Activated CD8-positive, alpha-beta T cell treated with anti-CD3 and anti-CD28 coated beads for 36 hours (primary cell): Measurements from ENCODE around the gene SMURF1. TPM values are rescaled to one million over a fixed set of nuclear protein-coding genes. Genes with fewer than 3 reads are reported as not detected.

Experiments
- ATAC-seq: fragments of 200-7000 bp; cut with Tn5 transposase; one replicate; pipeline ENCODE4 v1.10.0; 2021; ENCODE audit warnings: mild to moderate bottlenecking, moderate library complexity
- CTCF ChIA-PET: fragments of 350-600 bp; sonication (Branson Sonifier 250); formaldehyde crosslinking; loops from one replicate; lab custom pipeline; 2021; ENCODE audit warnings: antibody characterized with exemption; lab: Charles Lee
- POLR2A ChIA-PET: fragments of 350-600 bp; sonication (Branson Sonifier 250); formaldehyde crosslinking; loops from one replicate; lab custom pipeline; 2021; ENCODE audit warnings: antibody characterized with exemption; lab: Charles Lee
- DNase-seq: peaks from one replicate; pipeline ENCODE4 v3.0.0-alpha.2; 2020
- H3K27ac Mint-ChIP-seq: one replicate; pipeline ENCODE4 v1.8.0; 2021; ENCODE audit warnings: mild to moderate bottlenecking, mixed read lengths
- H3K27me3 Mint-ChIP-seq: one replicate; pipeline ENCODE4 v1.8.0; 2021; ENCODE audit warnings: mixed read lengths
- H3K36me3 Mint-ChIP-seq: one replicate; pipeline ENCODE4 v1.8.0; 2021; ENCODE audit warnings: low read depth, mixed read lengths
- H3K4me1 Mint-ChIP-seq: one replicate; pipeline ENCODE4 v1.8.0; 2021; ENCODE audit warnings: low read depth, mixed read lengths
- H3K4me3 Mint-ChIP-seq: one replicate; pipeline ENCODE4 v1.8.0; 2021; ENCODE audit warnings: mild to moderate bottlenecking, moderate library complexity, mixed read lengths
- H3K9me3 Mint-ChIP-seq: one replicate; pipeline ENCODE4 v1.8.0; 2021; ENCODE audit warnings: mixed read lengths
- intact Hi-C: fragments of 100-400 bp; cut with micrococcal nuclease; formaldehyde crosslinking; loops from one replicate; pipeline ENCODE4 v1.10.0; 2022
- total RNA-seq, 2 experiments: library from RNA; stranded (reverse); gene quantifications; one replicate each; pipeline ENCODE4 v1.2.3, GENCODE V29; 2021
- TF ChIP-seq, protein P1 (sequence below): fragments of 200-600 bp; IDR thresholded peaks from one replicate; pipeline ENCODE4 v1.8.0; 2022; ENCODE audit warnings: antibody characterized with exemption, mild to moderate bottlenecking

Gene SMURF1
- total RNA-seq, 2 experiments from 2014 or later, result 8.3 to 9.4 TPM

GRCh38 chr7:99090771-99091542 is 53.0 kb downstream of the SMURF1 start:
- DNase-seq (no peak), ATAC-seq (no peak)
- peaks cover 10% of the 10 kb centered on the region for H3K36me3 Mint-ChIP-seq
- H3K4me3 Mint-ChIP-seq, result no peak overlapping the region
- CTCF ChIA-PET, result no interaction called here
- peaks cover 3% of the 10 kb centered on the region for H3K9me3 Mint-ChIP-seq
- H3K4me1 Mint-ChIP-seq, result peaks cover 11% of the 10 kb centered on the region
- TF ChIP-seq, protein P1, sequence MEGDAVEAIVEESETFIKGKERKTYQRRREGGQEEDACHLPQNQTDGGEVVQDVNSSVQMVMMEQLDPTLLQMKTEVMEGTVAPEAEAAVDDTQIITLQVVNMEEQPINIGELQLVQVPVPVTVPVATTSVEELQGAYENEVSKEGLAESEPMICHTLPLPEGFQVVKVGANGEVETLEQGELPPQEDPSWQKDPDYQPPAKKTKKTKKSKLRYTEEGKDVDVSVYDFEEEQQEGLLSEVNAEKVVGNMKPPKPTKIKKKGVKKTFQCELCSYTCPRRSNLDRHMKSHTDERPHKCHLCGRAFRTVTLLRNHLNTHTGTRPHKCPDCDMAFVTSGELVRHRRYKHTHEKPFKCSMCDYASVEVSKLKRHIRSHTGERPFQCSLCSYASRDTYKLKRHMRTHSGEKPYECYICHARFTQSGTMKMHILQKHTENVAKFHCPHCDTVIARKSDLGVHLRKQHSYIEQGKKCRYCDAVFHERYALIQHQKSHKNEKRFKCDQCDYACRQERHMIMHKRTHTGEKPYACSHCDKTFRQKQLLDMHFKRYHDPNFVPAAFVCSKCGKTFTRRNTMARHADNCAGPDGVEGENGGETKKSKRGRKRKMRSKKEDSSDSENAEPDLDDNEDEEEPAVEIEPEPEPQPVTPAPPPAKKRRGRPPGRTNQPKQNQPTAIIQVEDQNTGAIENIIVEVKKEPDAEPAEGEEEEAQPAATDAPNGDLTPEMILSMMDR, result no peak
- no peaks in the 10 kb centered on the region for H3K27me3 Mint-ChIP-seq
- intact Hi-C loops, result no loop called here
- POLR2A ChIA-PET, result no interaction called here
- H3K27ac Mint-ChIP-seq, result no peak overlapping the region

- CTCF ChIA-PET, result no interaction called here
- POLR2A ChIA-PET, result no interaction called here
- no peak for ATAC-seq
Observed at GRCh38 chr7:99089914-99090629, 53.8 kb downstream of the SMURF1 start.

DNA sequence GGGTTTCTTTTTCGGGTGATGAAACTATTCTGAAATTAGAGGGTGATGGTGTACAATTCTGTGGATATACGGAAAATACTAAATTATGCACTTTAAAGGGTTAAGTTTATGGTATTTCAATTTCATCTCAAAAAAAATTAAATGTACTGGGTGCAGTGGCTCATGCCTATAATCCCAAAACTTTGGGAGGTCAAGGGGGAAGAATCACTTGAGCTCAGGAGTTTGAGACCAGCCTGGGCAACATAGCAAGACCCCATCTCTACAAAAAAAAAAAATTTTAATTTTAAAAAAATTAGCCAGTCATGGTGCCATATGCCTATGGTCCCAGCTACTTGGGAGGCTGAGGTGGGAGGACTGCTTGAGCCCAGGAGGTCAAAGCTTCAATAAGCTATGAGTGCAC is 57.0 kb downstream of the SMURF1 start:
- no peak for DNase-seq
- no peak overlapping the region for H3K27ac Mint-ChIP-seq

More at GRCh38 chr7:99089914-99090629, 53.8 kb downstream of the SMURF1 start:
- Mint-ChIP-seq H3K27me3 (no peaks in the 10 kb centered on the region), H3K36me3 (peaks cover 10% of the 10 kb centered on the region), H3K27ac (no peak overlapping the region), H3K9me3 (peaks cover 3% of the 10 kb centered on the region), H3K4me3 (no peak overlapping the region), H3K4me1 (peaks cover 11% of the 10 kb centered on the region)
- intact Hi-C loops, result no loop called here
- no peak for DNase-seq
- TF ChIP-seq, protein P1, result no peak

DNA sequence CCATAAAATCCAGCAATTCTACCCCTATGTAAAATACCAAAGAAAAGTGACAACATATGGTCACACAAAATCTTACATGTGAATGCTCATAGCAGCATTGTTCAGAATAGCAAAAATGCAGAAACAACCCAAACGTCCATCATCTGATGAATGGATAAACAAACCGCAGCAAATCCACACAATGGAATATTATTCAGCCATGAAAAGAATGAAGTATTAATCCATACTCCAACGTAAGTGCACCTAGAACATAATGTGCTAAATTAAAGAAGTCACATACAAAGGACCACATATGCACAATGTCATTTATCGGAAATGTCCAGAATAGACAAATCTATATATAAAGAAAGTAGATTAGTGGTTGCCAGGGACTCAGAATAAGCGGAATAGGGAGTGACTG is 57.4 kb downstream of the SMURF1 start:
- H3K36me3 Mint-ChIP-seq, result peaks cover 10% of the 10 kb centered on the region
- H3K27ac Mint-ChIP-seq, result no peak overlapping the region
- no peaks in the 10 kb centered on the region for H3K27me3 Mint-ChIP-seq
- ChIA-PET POLR2A (no interaction called here), CTCF (no interaction called here)
- ATAC-seq (no peak), DNase-seq (no peak)
- peaks cover 15% of the 10 kb centered on the region for H3K4me1 Mint-ChIP-seq
- peaks cover 3% of the 10 kb centered on the region for H3K9me3 Mint-ChIP-seq
- H3K4me3 Mint-ChIP-seq, result no peak overlapping the region
- TF ChIP-seq, protein P1, result no peak
- intact Hi-C loops, result no loop called here

More for the DNA sequence above, 57.0 kb downstream of the SMURF1 start:
- POLR2A ChIA-PET, result no interaction called here
- no peak for ATAC-seq
- intact Hi-C loops, result no loop called here
- H3K4me1 Mint-ChIP-seq, result peaks cover 15% of the 10 kb centered on the region
- peaks cover 10% of the 10 kb centered on the region for H3K36me3 Mint-ChIP-seq
- H3K9me3 Mint-ChIP-seq, result peaks cover 3% of the 10 kb centered on the region
- no peaks in the 10 kb centered on the region for H3K27me3 Mint-ChIP-seq
- CTCF ChIA-PET, result no interaction called here
- TF ChIP-seq, protein P1, result no peak
- H3K4me3 Mint-ChIP-seq, result no peak overlapping the region

DNA sequence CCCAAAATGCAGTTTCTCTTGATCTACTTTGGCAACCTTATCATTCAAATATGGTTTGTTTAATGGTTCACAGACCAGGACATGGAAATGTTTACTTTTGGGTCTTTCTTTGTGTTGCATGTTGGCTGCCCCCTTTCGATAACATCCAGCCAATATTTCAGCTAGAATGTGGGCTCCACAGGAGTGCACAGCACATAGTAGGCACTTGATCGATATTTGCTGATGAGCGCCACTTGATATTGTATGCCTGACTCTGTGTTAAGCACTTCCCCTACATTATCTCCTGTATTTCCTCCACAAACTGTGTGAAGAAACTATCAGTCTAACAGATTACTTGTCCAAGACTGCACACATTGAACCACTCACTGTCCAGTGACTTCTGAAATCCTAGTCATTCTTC is 60.2 kb downstream of the SMURF1 start:
- H3K4me3 Mint-ChIP-seq, result no peak overlapping the region
- peaks cover 3% of the 10 kb centered on the region for H3K9me3 Mint-ChIP-seq
- ATAC-seq (no peak), DNase-seq (no peak)
- TF ChIP-seq, protein P1, result no peak
- no peaks in the 10 kb centered on the region for H3K27me3 Mint-ChIP-seq
- peaks cover 20% of the 10 kb centered on the region for H3K4me1 Mint-ChIP-seq
- POLR2A ChIA-PET, result no interaction called here
- intact Hi-C loops, result no loop called here
- no peak overlapping the region for H3K27ac Mint-ChIP-seq
- CTCF ChIA-PET, result no interaction called here
- H3K36me3 Mint-ChIP-seq, result peaks cover 10% of the 10 kb centered on the region
